Heart left ventricle (tissue), 16 donors: ENCODE data around the gene TNRC6A. TPM values are rescaled to one million over a fixed set of nuclear protein-coding genes. Genes with fewer than 3 reads are reported as not detected.
A peak's percentile ranks its signal among the peaks of the same experiment; 100 is the strongest.
"Not testable (repeated sequence)": the region's sequence is repeated elsewhere in the genome, so short reads cannot be mapped to it uniquely, and the experiment has no call there.

Experiments used
- ATAC-seq, 4 donors: fragments of 200-7000 bp; cut with Tn5 transposase; one replicate each; pipeline ENCODE4 v1.9.1; 2020 to 2022; ENCODE audit warnings: moderate library complexity in 4 of 4, mild to moderate bottlenecking in 3 of 4, moderate number of reproducible peaks in 1 of 4
- DNase-seq, 5 donors: peaks; one replicate each; pipeline ENCODE4 v3.0.0-alpha.2; 2020
- H3K27ac ChIP-seq, 12 donors: fragments of 200-600 bp; sonication (generic) in 4 of 12; one replicate each; pipeline versions ENCODE4 v1.5.0 to v1.8.0; 2016 to 2022; ENCODE audit warnings: mild to moderate bottlenecking in 2 of 12
- H3K27me3 ChIP-seq, 9 donors: fragments of 200-600 bp; sonication (generic) in 2 of 9; one replicate each; pipeline versions ENCODE4 v1.5.1 to v1.8.0; 2016 to 2022; ENCODE audit warnings: mild to moderate bottlenecking in 3 of 9
- H3K36me3 ChIP-seq, 9 donors: fragments of 200-600 bp; sonication (generic) in 2 of 9; one replicate each; pipeline versions ENCODE4 v1.5.0 to v1.8.0; 2018 to 2022; ENCODE audit warnings: mild to moderate bottlenecking in 2 of 9
- H3K4me1 ChIP-seq, 12 donors: fragments of 200-600 bp; sonication (generic) in 4 of 12; one replicate each; pipeline versions ENCODE4 v1.5.0 to v1.8.0; 2016 to 2022; ENCODE audit warnings: mild to moderate bottlenecking in 3 of 12
- H3K4me3 ChIP-seq, 12 donors: fragments of 200-600 bp; sonication (generic) in 4 of 12; one replicate each; pipeline versions ENCODE4 v1.5.0 to v1.8.0; 2017 to 2022; ENCODE audit warnings: mild to moderate bottlenecking in 9 of 12, moderate library complexity in 4 of 12
- H3K9me3 ChIP-seq, 12 donors: fragments of 200-600 bp; sonication (generic) in 4 of 12; one replicate each; pipeline versions ENCODE4 v1.5.0 to v1.8.0; 2016 to 2022; ENCODE audit warnings: mild to moderate bottlenecking in 1 of 12
- CTCF ChIP-seq, 12 donors: fragments of 200-600 bp; sonication (generic) in 4 of 12; IDR thresholded peaks; one replicate each; pipeline versions ENCODE4 v1.5.0 to v1.8.0; 2018 to 2022; ENCODE audit warnings: antibody characterized with exemption in 12 of 12, mild to moderate bottlenecking in 5 of 12
- POLR2A ChIP-seq, 2 donors: fragments of 450-650 bp; IDR thresholded peaks; one replicate each; pipeline ENCODE4 v1.6.1; 2017; ENCODE audit warnings: antibody characterized with exemption in 2 of 2, mild to moderate bottlenecking in 2 of 2, moderate library complexity in 2 of 2
- WGBS, 4 donors: extraction: QIAGEN DNeasy Blood & Tissue Kit in 2 of 4; methylation state at CpG; one replicate each; pipeline versions ENCODE4 v1.1.5 to v1.1.7; 2013 to 2018; 5-methylcytosine and 5-hydroxymethylcytosine counted together
- intact Hi-C, 10 donors: fragments of 100-400 bp; cut with DNase I; formaldehyde crosslinking; loops; one replicate each; pipeline versions ENCODE4 v1.11.1 to v1.14.2; 2022
- polyA plus RNA-seq, 2 donors: library from polyadenylated mRNA; stranded (reverse); fragments of 200-250 nt; gene quantifications; one replicate each; pipeline ENCODE4 v1.2.3, GENCODE V29; 2013
- total RNA-seq, 9 donors: library from RNA; depleted of rRNA in 2 of 9; stranded (reverse); fragments of >200 nt in 2 of 9; fragmentation: NEBNext Ultra II Directional in 3 of 9; extraction: Animal tissue kit (Norgen Biotek cat#: 25700) in 3 of 9; gene quantifications; one replicate each; pipeline versions ENCODE4 v1.1.0 to v1.2.4, GENCODE V29; 2016 to 2023
- donor health status: ischemic (EF 13 %, LVEDD 7.1; RV severe dilation, severe dysfunction).
- donor health status: healthy with polysubstance abuse.
- donor health status: DM: no; HTN: yes; CAD: no.
- donor health status: DM: no; HTN: no; CAD: no.
- donor health status: ischemic (EF 25% LVEDD 6.9; RV normal size, moderate dysfunction).
- donor health status: ischemic (EF 25% LVEDD 5.7; RV mildly dilated, moderate dysfunction).
- donor health status: healthy.
- donor health status: DM: yes; HTN: yes; CAD: no.
- donor health status: ischemic (EF 35%, LVEDD 5.7; RV mildly dilated, moderate dysfunction).
- donor health status: nonischemic (EF 11% LVEDD 7.7; RV severe dilation, severe dysfunction).
- donor health status: DM: yes; HTN: yes; CAD: no.
- donor health status: PGD.
- donor health status: ischemic (EF 29% LVEDD 5.4; RV normal size, mild dysfunction).
- donor health status: nonischemic (EF 23%, LVEDD 6.1; RV moderate dilation, normal function).

TNRC6A gene
- total and polyA plus RNA-seq, 11 donors = 16.0 to 53.1 (median 35.5) TPM

- WGBS, 4 donors = 4 to 15% (median 6%) methylated on average over 3 of the region's 3 CpGs
- DNase-seq (no peak), ATAC-seq (peak in 2 of 4 donors; percentile 28 to 53)
- Histone ChIP-seq H3K4me1 (peaks cover 15 to 100% (median 93%) of the 10 kb centered on the region in 12 donors), H3K36me3 (peaks cover 0 to 27% (median 18%) of the 10 kb centered on the region in 9 donors), H3K9me3 (no peaks in the 10 kb centered on the region), H3K4me3 (peak overlapping the region in 1 of 12 donors; percentile 8), H3K27ac (peak overlapping the region in 11 of 12 donors; percentile 12 to 68 (median 38)), H3K27me3 (no peaks in the 10 kb centered on the region)
- intact Hi-C loops = loop anchor here in 1 of 10 donors (10.0 kb wide), 1 partner anchor 47 kb away; no protein-coding TSS in a partner anchor
- no peak for TF ChIP-seq CTCF (IDR thresholded peaks at IDR 0.05)
- TF ChIP-seq POLR2A (IDR thresholded peaks at IDR 0.05) = no peak
Observed at GRCh38 chr16:24737391-24737871, 8.0 kb downstream of the TNRC6A start.

- H3K27me3 ChIP-seq = no peaks in the 10 kb centered on the region
- peaks cover 0 to 21% (median 12%) of the 10 kb centered on the region in 9 donors for H3K36me3 ChIP-seq
- intact Hi-C loops = loop anchor here in 1 of 10 donors (10.0 kb wide), 1 partner anchor 47 kb away; no protein-coding TSS in a partner anchor
- WGBS, 4 donors = 37 to 55% (median 44%) methylated on average over 5 of the region's 5 CpGs
- no peak for DNase-seq
- no peak for ATAC-seq
- peak overlapping the region in 1 of 12 donors; percentile 8 for H3K4me3 ChIP-seq
- H3K4me1 ChIP-seq = peaks cover 15 to 100% (median 93%) of the 10 kb centered on the region in 12 donors
- peak overlapping the region in 10 of 12 donors; percentile 16 to 68 (median 42) for H3K27ac ChIP-seq
- H3K9me3 ChIP-seq = no peaks in the 10 kb centered on the region
- TF ChIP-seq CTCF (IDR thresholded peaks at IDR 0.05) = no peak
- no peak for TF ChIP-seq POLR2A (IDR thresholded peaks at IDR 0.05)
Observed at GRCh38 chr16:24737916-24738594, 8.6 kb downstream of the TNRC6A start.

GRCh38 chr16:24738895-24739294 is 9.4 kb downstream of the TNRC6A start:
- Histone ChIP-seq H3K4me3 (no peak overlapping the region), H3K27ac (peak overlapping the region in 1 of 12 donors; percentile 4), H3K9me3 (no peaks in the 10 kb centered on the region), H3K36me3 (peaks cover 0 to 15% (median 6%) of the 10 kb centered on the region in 9 donors), H3K4me1 (peaks cover 15 to 100% (median 94%) of the 10 kb centered on the region in 12 donors), H3K27me3 (no peaks in the 10 kb centered on the region)
- TF ChIP-seq CTCF (IDR thresholded peaks at IDR 0.05) = no peak
- TF ChIP-seq POLR2A (IDR thresholded peaks at IDR 0.05) = no peak
- intact Hi-C loops = loop anchor here in 1 of 10 donors (10.0 kb wide), 1 partner anchor 46 kb away; no protein-coding TSS in a partner anchor
- WGBS, 4 donors = 68 to 83% (median 77%) methylated on average over 3 of the region's 3 CpGs
- ATAC-seq = no peak
- no peak for DNase-seq

GRCh38 chr16:24741862-24742261 is 12.4 kb downstream of the TNRC6A start:
- H3K4me1 ChIP-seq = peaks cover 6 to 100% (median 94%) of the 10 kb centered on the region in 12 donors
- ATAC-seq = no peak
- no peaks in the 10 kb centered on the region for H3K27me3 ChIP-seq
- H3K36me3 ChIP-seq = peaks cover 0 to 11% (median 3%) of the 10 kb centered on the region in 9 donors
- TF ChIP-seq POLR2A (IDR thresholded peaks at IDR 0.05) = no peak
- TF ChIP-seq CTCF (IDR thresholded peaks at IDR 0.05) = no peak
- no peaks in the 10 kb centered on the region for H3K9me3 ChIP-seq
- intact Hi-C loops = no loop called here
- no peak overlapping the region for H3K4me3 ChIP-seq
- 75 to 88% (median 81%) methylated on average over 4 of the region's 4 CpGs for WGBS, 4 donors
- no peak overlapping the region for H3K27ac ChIP-seq
- no peak for DNase-seq

- H3K4me3 ChIP-seq, intact Hi-C loops, H3K27me3 ChIP-seq, H3K27ac ChIP-seq, H3K9me3 ChIP-seq, ATAC-seq, DNase-seq: not testable (repeated sequence)
- H3K36me3 ChIP-seq = peaks cover 0 to 11% (median 3%) of the 10 kb centered on the region in 9 donors
- WGBS, 4 donors = 82 to 94% (median 88%) methylated on average over 8 of the region's 8 CpGs
- peaks cover under 1 to 100% (median 94%) of the 10 kb centered on the region in 12 donors for H3K4me1 ChIP-seq
Observed at GRCh38 chr16:24742610-24743009, 13.2 kb downstream of the TNRC6A start.
